Measurements from ENCODE around the gene FAM120C.

DNA sequence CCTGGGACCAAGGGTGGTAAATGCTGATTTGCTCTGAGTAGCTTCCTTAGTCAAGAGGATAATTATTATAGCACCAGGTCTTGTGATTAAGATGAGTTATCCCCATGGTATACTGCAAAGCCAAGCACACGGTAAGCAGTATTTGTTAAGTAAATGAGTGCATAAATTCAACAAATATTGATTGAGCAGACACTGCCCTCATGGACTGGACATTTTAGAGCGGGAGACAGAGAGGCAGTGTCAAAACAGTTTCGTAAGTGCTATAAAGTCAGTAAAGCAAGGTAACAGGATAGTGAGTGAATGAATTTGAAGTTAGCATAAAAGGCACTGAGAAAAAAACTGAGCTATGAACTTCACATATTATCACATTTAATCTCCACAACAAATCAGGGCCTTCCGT lies 152.7 kb downstream of the FAM120C start:
- TF ChIP-seq POLR2AphosphoS5 (IDR thresholded peaks at IDR 0.05; ENCODE audit: borderline replicate concordance, low read depth, low read length) (no peak), EZH2 (IDR thresholded peaks at IDR 0.05) (no peak)
